H1 (cell line): ENCODE data around the gene PLA2R1. TPM values are rescaled to one million over a fixed set of nuclear protein-coding genes. Genes with fewer than 3 reads are reported as not detected.

ENCODE experiments used
- CTCF ChIA-PET: fragments of 300-600 bp; sonication (Branson Sonifier 250); formaldehyde crosslinking; loops from one replicate; lab custom pipeline; 2021; ENCODE audit not compliant: partially characterized antibody; lab: Charles Lee
- POLR2A ChIA-PET: fragments of 300-600 bp; sonication (Branson Sonifier 250); formaldehyde crosslinking; loops from one replicate; lab custom pipeline; 2021; ENCODE audit warnings: inconsistent platforms; ENCODE audit not compliant: partially characterized antibody; lab: Charles Lee
- DNase-seq, 2 experiments: peaks; one replicate each; pipeline versions ENCODE4 v3.0.0 to v3.0.0-alpha.2; 2010 to 2022; ENCODE audit warnings: low spot score in 2 of 2, low read depth in 1 of 2, mixed read lengths in 1 of 2
- FAIRE-seq: peaks from 2 replicates; lab custom pipeline; 2011; peaks lifted over from hg19 to GRCh38; lab: Jason Lieb, UNC
- H2AFZ ChIP-seq: 2 replicates; pipeline ENCODE4 v1.8.1; 2012; ENCODE audit warnings: low read length, inconsistent platforms
- H2AK5ac ChIP-seq: 2 replicates; pipeline ENCODE4 v1.6.1; 2013; ENCODE audit warnings: low read depth, low read length
- H2BK120ac ChIP-seq: replicated peaks from 2 replicates; pipeline ENCODE3; 2013; ENCODE audit warnings: low read depth, low read length, inconsistent platforms
- H2BK12ac ChIP-seq: 2 replicates; pipeline ENCODE4 v1.6.1; 2013; ENCODE audit warnings: low read depth, low read length
- H2BK15ac ChIP-seq: 2 replicates; pipeline ENCODE4 v1.6.1; 2013; ENCODE audit warnings: low read length
- H2BK20ac ChIP-seq: 2 replicates; pipeline ENCODE4 v1.6.1; 2013; ENCODE audit warnings: low read length
- H2BK5ac ChIP-seq: 2 replicates; pipeline ENCODE4 v1.6.1; 2013; ENCODE audit warnings: low read depth, low read length
- H3K14ac ChIP-seq: 2 replicates; pipeline ENCODE4 v1.6.1; 2013; ENCODE audit warnings: inconsistent platforms; ENCODE audit not compliant: insufficient read length
- H3K18ac ChIP-seq: 2 replicates; pipeline ENCODE4 v1.6.1; 2013; ENCODE audit warnings: low read length; ENCODE audit errors: extremely low read depth
- H3K23ac ChIP-seq: 2 replicates; pipeline ENCODE4 v1.6.1; 2013; ENCODE audit warnings: inconsistent platforms; ENCODE audit not compliant: insufficient read length
- H3K23me2 ChIP-seq: 2 replicates; pipeline ENCODE4 v1.6.1; 2013; ENCODE audit warnings: low read depth, low read length
- H3K27ac ChIP-seq: 2 replicates; pipeline ENCODE4 v1.6.1; 2011; ENCODE audit warnings: low read depth, low read length, inconsistent platforms
- H3K27me3 ChIP-seq, 4 experiments: replicated peaks in 1 of 4; 1 replicate in 1 of 4; 2 replicates in 3 of 4; pipeline versions ENCODE4 v1.6.1 to v1.8.1; 2011 to 2013; ENCODE audit warnings: low read length in 3 of 4, mild to moderate bottlenecking in 3 of 4, inconsistent platforms in 2 of 4, mixed read lengths in 2 of 4, moderate library complexity in 1 of 4; ENCODE audit not compliant: control insufficient read depth in 3 of 4, insufficient read depth in 3 of 4; ENCODE audit errors: extremely low read depth in 1 of 4
- H3K36me3 ChIP-seq, 4 experiments: 2 replicates each; pipeline versions ENCODE4 v1.6.1 to v1.8.1; 2011 to 2013; ENCODE audit warnings: mild to moderate bottlenecking in 4 of 4, low read length in 3 of 4, moderate library complexity in 2 of 4, control low read depth in 1 of 4, inconsistent platforms in 1 of 4; ENCODE audit not compliant: insufficient read depth in 4 of 4, control insufficient read depth in 2 of 4
- H3K4ac ChIP-seq: replicated peaks from 2 replicates; pipeline ENCODE3; 2013; ENCODE audit warnings: low read length, low read depth, mixed read lengths, inconsistent platforms; ENCODE audit not compliant: insufficient read length
- H3K4me1 ChIP-seq, 4 experiments: replicated peaks in 1 of 4; 1 replicate in 1 of 4; 2 replicates in 3 of 4; pipeline versions ENCODE4 v1.6.1 to v1.8.1; 2011 to 2013; ENCODE audit warnings: low read length in 3 of 4, inconsistent platforms in 2 of 4, mixed read lengths in 1 of 4; ENCODE audit not compliant: insufficient read depth in 4 of 4, control insufficient read depth in 3 of 4
- H3K4me2 ChIP-seq, 2 experiments: 2 replicates each; pipeline versions ENCODE4 v1.6.1 to v1.8.1; 2011 to 2013; ENCODE audit warnings: low read depth in 2 of 2, low read length in 2 of 2, control low read depth in 1 of 2, inconsistent platforms in 1 of 2, mild to moderate bottlenecking in 1 of 2; ENCODE audit not compliant: insufficient read depth in 1 of 2
- H3K4me3 ChIP-seq, 4 experiments: fragments of 200-600, 300-600 bp in 1 of 4; sonication (generic), shearing (Covaris generic), sonication (Bioruptor Twin) in 1 of 4; 2 replicates each; pipeline versions ENCODE4 v1.5.1 to v1.8.1; 2011 to 2016; ENCODE audit warnings: low read length in 4 of 4, low read depth in 3 of 4, control low read depth in 2 of 4, inconsistent platforms in 2 of 4, mild to moderate bottlenecking in 2 of 4, mixed read lengths in 1 of 4, moderate library complexity in 1 of 4; ENCODE audit not compliant: insufficient read depth in 2 of 4; ENCODE audit errors: extremely low read depth in 1 of 4
- H3K56ac ChIP-seq: replicated peaks from 2 replicates; pipeline ENCODE3; 2013; ENCODE audit warnings: low read depth, mild to moderate bottlenecking, mixed read lengths, low read length, inconsistent platforms; ENCODE audit not compliant: insufficient read length
- H3K79me1 ChIP-seq: 2 replicates; pipeline ENCODE4 v1.6.1; 2013; ENCODE audit warnings: low read depth, low read length, control low read depth
- H3K79me2 ChIP-seq, 2 experiments: 2 replicates each; pipeline versions ENCODE4 v1.6.1 to v1.8.1; 2012 to 2013; ENCODE audit warnings: low read length in 2 of 2, mild to moderate bottlenecking in 2 of 2, inconsistent platforms in 1 of 2; ENCODE audit not compliant: insufficient read depth in 2 of 2, control insufficient read depth in 1 of 2
- H3K9ac ChIP-seq, 4 experiments: replicated peaks in 1 of 4; 1 replicate in 1 of 4; 2 replicates in 3 of 4; pipeline versions ENCODE4 v1.6.1 to v1.8.1; 2011 to 2013; ENCODE audit warnings: low read depth in 3 of 4, low read length in 3 of 4, control low read depth in 2 of 4, mild to moderate bottlenecking in 2 of 4, moderate library complexity in 2 of 4, inconsistent platforms in 1 of 4; ENCODE audit errors: extremely low read depth in 1 of 4
- H3K9me3 ChIP-seq, 2 experiments: 2 replicates each; pipeline versions ENCODE4 v1.6.1 to v1.8.1; 2012 to 2013; ENCODE audit warnings: mild to moderate bottlenecking in 2 of 2, moderate library complexity in 2 of 2, control low read depth in 1 of 2, inconsistent platforms in 1 of 2, low read depth in 1 of 2, low read length in 1 of 2, mixed read lengths in 1 of 2; ENCODE audit not compliant: insufficient read depth in 2 of 2
- H4K20me1 ChIP-seq, 2 experiments: replicated peaks in 1 of 2; 2 replicates each; pipeline versions ENCODE3 to v1.8.1; 2011 to 2013; ENCODE audit warnings: inconsistent platforms in 2 of 2, low read length in 2 of 2, mild to moderate bottlenecking in 1 of 2; ENCODE audit not compliant: insufficient read depth in 2 of 2, control insufficient read depth in 1 of 2
- H4K5ac ChIP-seq: 2 replicates; pipeline ENCODE4 v1.6.1; 2013; ENCODE audit warnings: low read length, low read depth, mixed read lengths, inconsistent platforms; ENCODE audit not compliant: insufficient read length
- H4K8ac ChIP-seq: 2 replicates; pipeline ENCODE4 v1.8.0; 2013; ENCODE audit warnings: mild to moderate bottlenecking, moderate library complexity, low read length, inconsistent platforms; ENCODE audit not compliant: insufficient read depth; ENCODE audit errors: extremely low read depth
- H4K91ac ChIP-seq: replicated peaks from 2 replicates; pipeline ENCODE3; 2013; ENCODE audit warnings: low read length, mixed read lengths, inconsistent platforms; ENCODE audit not compliant: insufficient read length
- HDAC2 ChIP-seq, 2 experiments: fragments of 300-600 bp in 1 of 2; sonication (generic) in 1 of 2; IDR thresholded peaks; 2 replicates each; pipeline ENCODE4 v1.6.1; 2011 to 2012; ENCODE audit warnings: low read depth in 2 of 2, low read length in 2 of 2, mild to moderate bottlenecking in 2 of 2, moderate library complexity in 2 of 2, borderline replicate concordance in 1 of 2, inconsistent platforms in 1 of 2
- SP1 ChIP-seq: IDR thresholded peaks from 2 replicates; pipeline ENCODE4 v1.6.1; 2011; ENCODE audit warnings: low read depth, low read length
- WGBS, 2 experiments: shearing (Covaris generic) in 1 of 2; methylation state at CpG; one replicate each; pipeline versions ENCODE4 v1.1.6 to v1.1.7; 2013 to 2015; ENCODE audit warnings: low lambda C conversion rate in 2 of 2, mixed read lengths in 2 of 2, inconsistent platforms in 1 of 2, low coverage in 1 of 2, missing lambda C conversion rate in 1 of 2; ENCODE audit not compliant: insufficient replicate concordance in 2 of 2, insufficient coverage in 1 of 2, insufficient read length in 1 of 2; ENCODE audit errors: extremely low coverage in 1 of 2, missing lambda C conversion rate in 1 of 2; 5-methylcytosine and 5-hydroxymethylcytosine counted together
- polyA plus RNA-seq, 7 experiments: library from polyadenylated mRNA; depleted of rRNA in 3 of 7; stranded (reverse) in 5 of 7; unstranded in 2 of 7; fragments of >200 nt in 5 of 7; fragments of 200-250 nt in 2 of 7; gene quantifications; 1 replicate in 5 of 7; 2 replicates in 1 of 7; 4 replicates in 1 of 7; pipeline versions ENCODE4 v1.2.1 to v1.2.3, GENCODE V29; 2011 to 2013; ENCODE audit warnings: missing spikeins in 2 of 7, mixed read lengths in 2 of 7
- total RNA-seq: library from RNA; stranded (reverse); fragmentation: NEBNext Ultra II Directional; extraction: Animal tissue kit (Norgen Biotek cat#: 25700); gene quantifications from 2 replicates; pipeline ENCODE4 v1.2.1, GENCODE V29; 2021

Gene PLA2R1
- total and polyA plus RNA-seq, 2 of the 8 experiments (the other 6 are each of a cell fraction or from before 2014, with no cell fraction given): 0.65 to 1.5 TPM

DNA sequence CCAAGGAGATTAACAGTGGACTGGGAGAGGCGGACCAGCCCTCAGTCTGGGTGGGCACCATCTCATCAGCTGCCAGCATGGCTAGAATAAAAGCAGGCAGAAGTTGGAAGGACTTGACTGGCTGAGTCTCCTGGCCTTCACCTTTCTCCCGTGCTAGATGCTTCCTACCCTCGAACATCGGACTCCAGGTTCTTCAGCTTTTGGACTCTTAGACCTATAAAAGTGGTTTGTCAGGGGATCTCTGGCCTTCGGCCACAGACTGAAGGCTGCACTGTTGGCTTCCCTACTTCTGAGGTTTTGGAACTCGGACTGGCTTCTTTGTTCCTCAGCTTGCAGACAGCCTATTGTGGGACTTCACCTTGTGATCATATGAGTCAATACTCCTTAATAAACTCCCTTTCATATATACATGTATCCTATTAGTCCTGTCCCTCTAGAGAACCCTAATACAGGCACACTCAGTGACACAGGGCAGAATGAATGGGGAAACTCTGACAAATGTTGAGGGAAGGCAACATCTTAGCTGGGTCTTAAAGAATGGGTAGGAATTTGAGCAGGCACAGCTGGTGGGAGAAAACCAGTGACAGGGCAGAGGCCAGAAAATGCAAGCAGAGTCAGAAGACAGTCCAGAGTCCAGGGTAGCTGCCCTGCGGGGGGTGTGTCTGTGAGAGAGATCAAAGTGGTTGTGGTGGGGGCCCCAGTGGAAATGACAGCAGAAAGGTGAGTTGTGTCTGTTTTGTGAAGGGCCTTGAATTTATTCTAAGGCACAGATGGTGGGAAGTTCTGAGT is 156.3 kb downstream of the PLA2R1 start:
- Histone ChIP-seq H3K27ac (no peak overlapping the region), H4K20me1 (no peaks in the 10 kb centered on the region), H3K36me3 (no peaks in the 10 kb centered on the region), H3K4ac (no peak overlapping the region), H2BK15ac (no peak overlapping the region), H4K8ac (no peak overlapping the region), H2AFZ (no peak overlapping the region), H3K56ac (no peak overlapping the region), H2BK5ac (no peak overlapping the region), H4K91ac (no peak overlapping the region), H3K4me2 (no peak overlapping the region), H2BK20ac (no peak overlapping the region), H2BK120ac (no peak overlapping the region), H3K79me1 (no peaks in the 10 kb centered on the region), H3K9ac (no peak overlapping the region), H2BK12ac (no peak overlapping the region), H3K23ac (no peak overlapping the region), H3K23me2 (peaks cover 5% of the 10 kb centered on the region; the same call in 1 of the 2 replicates)
- 75% methylated on average over 7 of the region's 7 CpGs; no CpG with 5 or more reads in 1 of the 2 experiments for WGBS, 2 experiments
- ChIA-PET POLR2A (interaction anchor here (0.8 to 1.0 kb wide), 2 partner anchors 359 to 619 kb away, joined by 3 read pairs; no protein-coding TSS in a partner anchor), CTCF (interaction anchor here (0.9 to 3.6 kb wide), 6 partner anchors 10 to 388 kb away, joined by 3 to 22 read pairs (median 4); no protein-coding TSS in a partner anchor)
- DNase-seq: no peak
- TF ChIP-seq HDAC2 (IDR thresholded peaks at IDR 0.05; ENCODE audit: borderline replicate concordance in 1 of 2, low read depth in 2 of 2, low read length in 2 of 2) (no peak), SP1 (no peak)
- TF ChIP-seq, all 59 proteins: peak for 0
- H3K4me3 ChIP-seq: no peak overlapping the region
- no peak overlapping the region for H3K14ac ChIP-seq
- H3K18ac ChIP-seq: no peak overlapping the region
- H3K79me2 ChIP-seq: no peaks in the 10 kb centered on the region
- H4K5ac ChIP-seq: no peak overlapping the region
- peaks cover 0 to 2% (median under 1%) of the 10 kb centered on the region in 4 experiments; a peak in 3 of 7 replicates for H3K4me1 ChIP-seq
- no peak for FAIRE-seq
- H2AK5ac ChIP-seq: no peak overlapping the region
- H3K9me3 ChIP-seq: no peaks in the 10 kb centered on the region
- peaks cover 0 to 23% (median 21%) of the 10 kb centered on the region in 4 experiments; a peak in 6 of 7 replicates for H3K27me3 ChIP-seq
